HepG2 (cell line): Measurements from ENCODE around the gene HS3ST2. TPM values are rescaled to one million over a fixed set of nuclear protein-coding genes. Genes with fewer than 3 reads are reported as not detected.

Experiments used
- ASH2L ChIP-seq: fragments of 300-600, 200-600 bp; sonication (generic); IDR thresholded peaks from 2 replicates; pipeline ENCODE4 v1.7.0; 2017; ENCODE audit warnings: low read depth, mild to moderate bottlenecking, moderate library complexity, mixed read lengths, low read length; ENCODE audit not compliant: insufficient read length
- BORCS8-MEF2B ChIP-seq: sonication (generic); formaldehyde crosslinking; IDR thresholded peaks from 2 replicates; pipeline ENCODE4 v1.8.0; 2022; ENCODE audit warnings: mild to moderate bottlenecking, missing genetic modification reagents
- FOXK2 ChIP-seq: fragments of 450-650 bp; IDR thresholded peaks from 2 replicates; pipeline ENCODE4 v1.6.1; 2016
- KAT8 ChIP-seq: IDR thresholded peaks from 2 replicates; pipeline ENCODE4 v1.6.1; 2016; ENCODE audit warnings: missing genetic modification reagents, missing compliant biosample characterization
- SKIL ChIP-seq: sonication (generic); formaldehyde crosslinking; IDR thresholded peaks from 2 replicates; pipeline ENCODE4 v1.8.0; 2022; ENCODE audit warnings: missing genetic modification reagents, mild to moderate bottlenecking, moderate library complexity, borderline replicate concordance
- ZBTB7A ChIP-seq: sonication (generic); formaldehyde crosslinking; IDR thresholded peaks from 2 replicates; pipeline ENCODE4 v1.8.0; 2022; ENCODE audit warnings: mild to moderate bottlenecking, missing genetic modification reagents
- ZFP91 ChIP-seq: sonication (generic); formaldehyde crosslinking; IDR thresholded peaks from 2 replicates; pipeline ENCODE4 v1.9.0; 2022; ENCODE audit warnings: missing genetic modification reagents, mild to moderate bottlenecking, borderline replicate concordance
- ZNF749 ChIP-seq: sonication (generic); formaldehyde crosslinking; IDR thresholded peaks from 2 replicates; pipeline ENCODE4 v1.8.0; 2022; ENCODE audit warnings: mild to moderate bottlenecking, missing genetic modification reagents, moderate library complexity, borderline replicate concordance
- polyA plus RNA-seq, 8 experiments: library from polyadenylated mRNA; depleted of rRNA in 3 of 8; stranded (reverse) in 7 of 8; unstranded in 1 of 8; fragments of >200 nt; fragmentation: Illumina TruSeq in 4 of 8; extraction: Trizol in 4 of 8; gene quantifications; 2 replicates each; pipeline versions ENCODE4 v1.2.1 to v1.2.3, GENCODE V29; 2011 to 2016; ENCODE audit warnings: low read depth in 4 of 8, missing spikeins in 1 of 8, mixed read lengths in 1 of 8; ENCODE audit not compliant: insufficient read depth in 1 of 8
- total RNA-seq, 5 experiments: library from RNA; depleted of rRNA; stranded (reverse); fragments of >200 nt; fragmentation: Illumina TruSeq; extraction: Trizol; gene quantifications; 2 replicates each; pipeline ENCODE4 v1.2.3, GENCODE V29; 2016; ENCODE audit warnings: low read depth in 1 of 5
- TF ChIP-seq, protein P1 (sequence below): sonication (generic); formaldehyde crosslinking; IDR thresholded peaks from 2 replicates; pipeline ENCODE4 v1.4.0; 2020; ENCODE audit warnings: missing genetic modification reagents
- TF ChIP-seq, protein P2 (sequence below), 2 experiments: fragments of 450-650 bp in 1 of 2; sonication (generic) in 1 of 2; formaldehyde crosslinking in 1 of 2; IDR thresholded peaks; 2 replicates each; pipeline versions ENCODE4 v1.6.1 to v1.8.0; 2016 to 2022; ENCODE audit warnings: antibody characterized with exemption in 1 of 2, mild to moderate bottlenecking in 1 of 2, missing genetic modification reagents in 1 of 2
- TF ChIP-seq, protein P3 (sequence below): IDR thresholded peaks from 2 replicates; pipeline ENCODE4 v1.6.1; 2016; ENCODE audit warnings: missing compliant biosample characterization, missing genetic modification reagents, borderline replicate concordance

The HS3ST2 gene
- total and polyA plus RNA-seq, 2 of the 13 experiments (the other 11 are each of a cell fraction or from before 2014, with no cell fraction given): not detected

DNA sequence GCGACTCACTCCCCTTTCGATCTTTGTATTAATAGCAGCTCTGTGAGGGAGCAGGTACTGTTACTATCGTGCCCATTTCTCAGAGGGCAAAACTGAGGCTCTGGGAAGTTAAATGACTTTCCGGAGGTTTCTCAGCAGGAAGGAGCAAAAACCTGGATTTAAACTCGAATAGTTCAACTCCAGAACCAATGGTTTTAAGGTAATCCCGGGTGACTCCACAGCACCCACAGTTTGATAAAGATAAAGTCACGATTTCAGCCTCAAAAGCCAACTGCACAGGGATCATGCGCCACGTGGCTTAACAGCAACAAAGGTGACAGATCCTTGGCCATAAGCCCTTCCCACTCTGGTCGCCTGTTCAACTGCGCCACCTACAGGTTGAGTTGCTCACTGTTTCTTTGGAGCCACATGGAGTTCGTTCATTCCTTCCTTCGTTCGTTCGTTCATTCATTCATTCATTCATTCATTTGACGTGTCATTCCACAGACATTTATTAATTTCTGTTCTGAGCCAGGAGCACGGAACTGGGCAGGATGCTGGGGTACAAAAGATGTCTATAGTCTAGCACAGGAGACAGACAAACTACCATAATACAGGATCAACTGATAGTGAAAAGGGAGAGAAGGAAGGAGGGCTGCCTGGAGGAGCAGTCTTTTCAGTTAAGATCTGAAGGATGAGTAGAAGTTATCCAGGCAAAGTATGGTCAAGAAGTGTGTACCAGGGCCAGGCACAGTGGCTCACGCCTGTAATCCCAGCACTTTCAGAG lies 134.8 kb downstream of the HS3ST2 start (continued):
- peak; percentile 31 for TF ChIP-seq ASH2L
- no peak for TF ChIP-seq SKIL
- TF ChIP-seq FOXK2: peak; percentile 67
- 0 out of 2 replicates have a peak, but pooled peaks have one; percentile 30 for TF ChIP-seq ZNF749 (CRISPR knock-in tag)
- TF ChIP-seq BORCS8-MEF2B (CRISPR knock-in tag): peak; percentile 60
- TF ChIP-seq, protein P1, sequence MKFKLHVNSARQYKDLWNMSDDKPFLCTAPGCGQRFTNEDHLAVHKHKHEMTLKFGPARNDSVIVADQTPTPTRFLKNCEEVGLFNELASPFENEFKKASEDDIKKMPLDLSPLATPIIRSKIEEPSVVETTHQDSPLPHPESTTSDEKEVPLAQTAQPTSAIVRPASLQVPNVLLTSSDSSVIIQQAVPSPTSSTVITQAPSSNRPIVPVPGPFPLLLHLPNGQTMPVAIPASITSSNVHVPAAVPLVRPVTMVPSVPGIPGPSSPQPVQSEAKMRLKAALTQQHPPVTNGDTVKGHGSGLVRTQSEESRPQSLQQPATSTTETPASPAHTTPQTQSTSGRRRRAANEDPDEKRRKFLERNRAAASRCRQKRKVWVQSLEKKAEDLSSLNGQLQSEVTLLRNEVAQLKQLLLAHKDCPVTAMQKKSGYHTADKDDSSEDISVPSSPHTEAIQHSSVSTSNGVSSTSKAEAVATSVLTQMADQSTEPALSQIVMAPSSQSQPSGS (CRISPR knock-in tag): 0 out of 2 replicates have a peak, but pooled peaks have one; percentile 30
- TF ChIP-seq, protein P2, sequence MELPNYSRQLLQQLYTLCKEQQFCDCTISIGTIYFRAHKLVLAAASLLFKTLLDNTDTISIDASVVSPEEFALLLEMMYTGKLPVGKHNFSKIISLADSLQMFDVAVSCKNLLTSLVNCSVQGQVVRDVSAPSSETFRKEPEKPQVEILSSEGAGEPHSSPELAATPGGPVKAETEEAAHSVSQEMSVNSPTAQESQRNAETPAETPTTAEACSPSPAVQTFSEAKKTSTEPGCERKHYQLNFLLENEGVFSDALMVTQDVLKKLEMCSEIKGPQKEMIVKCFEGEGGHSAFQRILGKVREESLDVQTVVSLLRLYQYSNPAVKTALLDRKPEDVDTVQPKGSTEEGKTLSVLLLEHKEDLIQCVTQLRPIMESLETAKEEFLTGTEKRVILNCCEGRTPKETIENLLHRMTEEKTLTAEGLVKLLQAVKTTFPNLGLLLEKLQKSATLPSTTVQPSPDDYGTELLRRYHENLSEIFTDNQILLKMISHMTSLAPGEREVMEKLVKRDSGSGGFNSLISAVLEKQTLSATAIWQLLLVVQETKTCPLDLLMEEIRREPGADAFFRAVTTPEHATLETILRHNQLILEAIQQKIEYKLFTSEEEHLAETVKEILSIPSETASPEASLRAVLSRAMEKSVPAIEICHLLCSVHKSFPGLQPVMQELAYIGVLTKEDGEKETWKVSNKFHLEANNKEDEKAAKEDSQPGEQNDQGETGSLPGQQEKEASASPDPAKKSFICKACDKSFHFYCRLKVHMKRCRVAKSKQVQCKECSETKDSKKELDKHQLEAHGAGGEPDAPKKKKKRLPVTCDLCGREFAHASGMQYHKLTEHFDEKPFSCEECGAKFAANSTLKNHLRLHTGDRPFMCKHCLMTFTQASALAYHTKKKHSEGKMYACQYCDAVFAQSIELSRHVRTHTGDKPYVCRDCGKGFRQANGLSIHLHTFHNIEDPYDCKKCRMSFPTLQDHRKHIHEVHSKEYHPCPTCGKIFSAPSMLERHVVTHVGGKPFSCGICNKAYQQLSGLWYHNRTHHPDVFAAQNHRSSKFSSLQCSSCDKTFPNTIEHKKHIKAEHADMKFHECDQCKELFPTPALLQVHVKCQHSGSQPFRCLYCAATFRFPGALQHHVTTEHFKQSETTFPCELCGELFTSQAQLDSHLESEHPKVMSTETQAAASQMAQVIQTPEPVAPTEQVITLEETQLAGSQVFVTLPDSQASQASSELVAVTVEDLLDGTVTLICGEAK (IDR thresholded peaks at IDR 0.05): no peak
- TF ChIP-seq, protein P2 (CRISPR knock-in tag; IDR thresholded peaks at IDR 0.05): 0 out of 2 replicates have a peak, but pooled peaks have one; percentile 52
- TF ChIP-seq, protein P3, sequence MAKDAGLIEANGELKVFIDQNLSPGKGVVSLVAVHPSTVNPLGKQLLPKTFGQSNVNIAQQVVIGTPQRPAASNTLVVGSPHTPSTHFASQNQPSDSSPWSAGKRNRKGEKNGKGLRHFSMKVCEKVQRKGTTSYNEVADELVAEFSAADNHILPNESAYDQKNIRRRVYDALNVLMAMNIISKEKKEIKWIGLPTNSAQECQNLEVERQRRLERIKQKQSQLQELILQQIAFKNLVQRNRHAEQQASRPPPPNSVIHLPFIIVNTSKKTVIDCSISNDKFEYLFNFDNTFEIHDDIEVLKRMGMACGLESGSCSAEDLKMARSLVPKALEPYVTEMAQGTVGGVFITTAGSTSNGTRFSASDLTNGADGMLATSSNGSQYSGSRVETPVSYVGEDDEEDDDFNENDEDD (CRISPR knock-in tag): peak; percentile 89; the same call in 1 of the 2 replicates
- TF ChIP-seq ZBTB7A (CRISPR knock-in tag): 0 out of 2 replicates have a peak, but pooled peaks have one; percentile 14
- peak; percentile 32; the same call in 1 of the 2 replicates for TF ChIP-seq KAT8 (CRISPR knock-in tag)
- TF ChIP-seq ZFP91 (CRISPR knock-in tag): peak; percentile 33; the same call in 1 of the 2 replicates
